Heart right ventricle (tissue), 16 donors: Measurements from ENCODE around the gene CCL3. TPM values are rescaled to one million over a fixed set of nuclear protein-coding genes. Genes with fewer than 3 reads are reported as not detected.
"Not testable (repeated sequence)": the region's sequence is repeated elsewhere in the genome, so short reads cannot be mapped to it uniquely, and the experiment has no call there.

Experiments
- ATAC-seq, 8 donors: fragments of 200-7000 bp; cut with Tn5 transposase; one replicate each; pipeline ENCODE4 v1.9.1; 2020; ENCODE audit warnings: mild to moderate bottlenecking in 8 of 8, moderate library complexity in 8 of 8, moderate number of reproducible peaks in 1 of 8
- DNase-seq, 2 donors: peaks; one replicate each; pipeline ENCODE4 v3.0.0-alpha.2; 2020
- H3K27ac ChIP-seq, 10 donors: fragments of 200-600 bp; sonication (generic) in 2 of 10; one replicate each; pipeline versions ENCODE4 v1.5.0 to v1.8.0; 2020 to 2022; ENCODE audit warnings: mild to moderate bottlenecking in 3 of 10
- H3K27me3 ChIP-seq, 7 donors: fragments of 200-600 bp; one replicate each; pipeline ENCODE4 v1.8.0; 2021 to 2022; ENCODE audit warnings: mild to moderate bottlenecking in 2 of 7
- H3K36me3 ChIP-seq, 9 donors: fragments of 200-600 bp; sonication (generic) in 1 of 9; one replicate each; pipeline versions ENCODE4 v1.5.0 to v1.8.0; 2020 to 2022; ENCODE audit warnings: mild to moderate bottlenecking in 2 of 9
- H3K4me1 ChIP-seq, 9 donors: fragments of 200-600 bp; sonication (generic) in 1 of 9; one replicate each; pipeline versions ENCODE4 v1.5.0 to v1.8.0; 2020 to 2022; ENCODE audit warnings: mild to moderate bottlenecking in 4 of 9
- H3K4me3 ChIP-seq, 10 donors: fragments of 200-600 bp; sonication (generic) in 2 of 10; one replicate each; pipeline versions ENCODE4 v1.5.0 to v1.8.0; 2020 to 2022; ENCODE audit warnings: mild to moderate bottlenecking in 7 of 10, moderate library complexity in 2 of 10
- H3K9me3 ChIP-seq, 11 donors: fragments of 200-600 bp in 10 of 11; sonication (generic) in 2 of 11; one replicate each; pipeline versions ENCODE4 v1.5.0 to v1.8.0; 2013 to 2022; ENCODE audit warnings: mild to moderate bottlenecking in 2 of 11, control low read depth in 1 of 11, moderate library complexity in 1 of 11
- CTCF ChIP-seq, 9 donors: fragments of 200-600 bp; sonication (generic) in 2 of 9; IDR thresholded peaks; one replicate each; pipeline versions ENCODE4 v1.5.0 to v1.8.0; 2021 to 2022; ENCODE audit warnings: antibody characterized with exemption in 9 of 9, mild to moderate bottlenecking in 5 of 9, moderate library complexity in 1 of 9
- WGBS, 2 donors: extraction: QIAGEN DNeasy Blood & Tissue Kit; methylation state at CpG; one replicate each; pipeline ENCODE4 v1.1.7; 2013; ENCODE audit warnings: inconsistent platforms in 1 of 2; 5-methylcytosine and 5-hydroxymethylcytosine counted together
- intact Hi-C, 10 donors: fragments of 100-400 bp; cut with DNase I; formaldehyde crosslinking; loops; one replicate each; pipeline versions ENCODE4 v1.11.1 to v1.14.2; 2022
- polyA plus RNA-seq, 2 donors: library from polyadenylated mRNA; stranded (reverse); fragments of 200-250 nt; gene quantifications; one replicate each; pipeline ENCODE4 v1.2.3, GENCODE V29; 2013
- total RNA-seq, 10 donors: library from RNA; stranded (reverse); fragmentation: NEBNext Ultra II Directional in 3 of 10; extraction: Animal tissue kit (Norgen Biotek cat#: 25700) in 3 of 10; gene quantifications; one replicate each; pipeline versions ENCODE4 v1.2.1 to v1.2.4, GENCODE V29; 2021 to 2023
- donor health status: Arrhythmogenic right ventricular cardiomyopathy.
- donor health status: ischemic (EF 13 %, LVEDD 7.1; RV severe dilation, severe dysfunction).
- donor health status: healthy with polysubstance abuse.
- donor health status: DM: no; HTN: yes; CAD: no.
- donor health status: DM: no; HTN: no; CAD: no.
- donor health status: ischemic (EF 25% LVEDD 6.9; RV normal size, moderate dysfunction).
- donor health status: ischemic (EF 25% LVEDD 5.7; RV mildly dilated, moderate dysfunction).
- donor health status: healthy.
- donor health status: DM: yes; HTN: yes; CAD: no.
- donor health status: Ischemic cardiomyopathy.
- donor health status: ischemic (EF 35%, LVEDD 5.7; RV mildly dilated, moderate dysfunction).
- donor health status: nonischemic (EF 11% LVEDD 7.7; RV severe dilation, severe dysfunction).
- donor health status: DM: yes; HTN: yes; CAD: no.
- donor health status: PGD.
- donor health status: ischemic (EF 29% LVEDD 5.4; RV normal size, mild dysfunction).
- donor health status: nonischemic (EF 23%, LVEDD 6.1; RV moderate dilation, normal function).

The CCL3 gene
- total and polyA plus RNA-seq, 12 donors = 0.24 to 12.3 (median 0.68) TPM; not detected in 4

DNA sequence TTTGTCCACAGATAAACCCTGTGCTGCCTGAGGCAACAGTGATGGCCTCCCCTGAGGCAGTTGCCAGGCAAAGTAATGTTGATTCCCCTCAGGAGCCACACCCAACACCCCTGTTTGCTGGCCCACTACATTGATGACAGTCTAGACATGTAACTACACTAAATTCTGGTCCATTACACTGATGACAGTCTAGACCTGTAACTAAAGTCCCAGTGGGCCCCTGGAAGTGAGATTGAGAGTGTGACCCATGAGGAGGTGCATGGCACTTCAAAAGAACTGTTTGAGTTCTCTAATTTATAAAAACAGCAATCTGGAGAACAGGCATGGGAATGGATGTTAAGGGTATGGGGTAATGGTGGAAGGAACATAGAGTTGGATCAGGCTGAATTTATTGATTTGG, 22.6 kb upstream of the CCL3 start:
- H3K9me3 ChIP-seq = peaks cover 0 to 3% (median 0%) of the 10 kb centered on the region in 11 donors
- peaks cover 0 to 14% (median 2%) of the 10 kb centered on the region in 7 donors for H3K27me3 ChIP-seq
- H3K27ac ChIP-seq = no peak overlapping the region
- DNase-seq (no peak), ATAC-seq (no peak)
- intact Hi-C loops = loop anchor here in 3 of 10 donors (10.0 kb wide), 2 partner anchors 58 to 72 kb away; no protein-coding TSS in a partner anchor
- H3K4me1 ChIP-seq = peaks cover 0 to 14% (median 0%) of the 10 kb centered on the region in 9 donors
- no peaks in the 10 kb centered on the region for H3K36me3 ChIP-seq
- TF ChIP-seq CTCF (IDR thresholded peaks at IDR 0.05) = no peak
- no peak overlapping the region for H3K4me3 ChIP-seq

- H3K4me1 ChIP-seq = peaks cover 0 to 22% (median 0%) of the 10 kb centered on the region in 9 donors
- WGBS, 2 donors = 76 to 77% methylated on average over 4 of the region's 4 CpGs
Observed at GRCh38 chr17:36111068-36111490, 21.1 kb upstream of the CCL3 start.

DNA sequence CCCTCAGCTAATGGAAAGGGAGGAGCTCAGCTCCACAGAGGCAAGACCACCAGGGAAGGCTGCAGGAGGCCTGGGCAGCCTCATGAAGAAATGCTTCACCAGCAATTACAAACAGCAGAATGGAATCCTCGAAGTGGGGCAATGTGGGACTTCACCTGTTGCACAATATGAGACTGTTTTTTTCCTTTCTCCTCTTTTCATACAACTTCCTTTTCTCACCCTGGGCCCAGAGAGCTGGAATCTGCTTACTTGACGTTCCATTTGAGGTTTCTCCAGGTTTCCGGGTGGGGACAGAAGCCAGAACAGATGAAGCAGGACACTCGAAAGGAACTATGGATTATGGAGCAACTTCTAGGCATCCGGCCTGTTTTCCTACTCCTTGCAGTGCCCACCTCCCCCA, 18.3 kb upstream of the CCL3 start:
- H3K9me3 ChIP-seq, DNase-seq, H3K36me3 ChIP-seq, H3K4me3 ChIP-seq, ATAC-seq, intact Hi-C loops: not testable (repeated sequence)
- Histone ChIP-seq H3K27me3 (peaks cover 0 to 27% (median 4%) of the 10 kb centered on the region in 7 donors), H3K4me1 (peaks cover 0 to 36% (median 0%) of the 10 kb centered on the region in 9 donors), H3K27ac (peak overlapping the region in 1 of 10 donors; percentile 59)
- 77 to 85% methylated on average over 5 of the region's 5 CpGs for WGBS, 2 donors

More at GRCh38 chr17:36111068-36111490, 21.1 kb upstream of the CCL3 start:
- DNase-seq (no peak), ATAC-seq (no peak)
- intact Hi-C loops = loop anchor here in 4 of 10 donors (2.0 to 10.0 kb wide), 3 partner anchors 56 to 76 kb away; no protein-coding TSS in a partner anchor
- peaks cover 0 to 25% (median 4%) of the 10 kb centered on the region in 7 donors for H3K27me3 ChIP-seq
- H3K36me3 ChIP-seq = no peaks in the 10 kb centered on the region
- H3K4me3 ChIP-seq = no peak overlapping the region
- peaks cover 0 to 3% (median 0%) of the 10 kb centered on the region in 11 donors for H3K9me3 ChIP-seq
- no peak for TF ChIP-seq CTCF (IDR thresholded peaks at IDR 0.05)
- no peak overlapping the region for H3K27ac ChIP-seq

DNA sequence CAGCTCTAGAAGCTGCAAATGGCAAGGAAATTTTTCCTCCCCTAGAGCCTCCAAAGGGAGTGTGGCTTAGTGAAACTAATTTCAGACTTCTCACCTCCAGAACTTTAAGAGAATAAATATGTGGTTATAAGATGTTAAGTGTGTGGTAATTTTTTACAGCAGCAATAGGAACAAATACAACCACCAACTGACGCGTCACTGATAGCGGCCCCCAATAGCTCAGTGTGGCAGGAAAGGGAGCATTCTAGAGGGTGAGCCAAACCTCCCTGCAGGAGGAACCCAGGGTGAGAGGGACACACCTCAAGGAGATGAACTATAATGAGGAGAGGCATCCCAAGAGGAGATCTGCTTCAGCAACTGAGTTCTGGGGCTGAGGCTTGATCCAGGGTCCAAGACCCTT, 17.7 kb upstream of the CCL3 start:
- ATAC-seq (peak in 1 of 8 donors; percentile 38), DNase-seq (no peak)
- H3K27ac ChIP-seq = peak overlapping the region in 1 of 10 donors; percentile 59
- H3K36me3 ChIP-seq = no peaks in the 10 kb centered on the region
- no peak for TF ChIP-seq CTCF (IDR thresholded peaks at IDR 0.05)
- H3K9me3 ChIP-seq = peaks cover 0 to 3% (median 0%) of the 10 kb centered on the region in 11 donors
- 85 to 95% methylated on average over 3 of the region's 3 CpGs for WGBS, 2 donors
- peaks cover 0 to 41% (median 0%) of the 10 kb centered on the region in 9 donors for H3K4me1 ChIP-seq
- no peak overlapping the region for H3K4me3 ChIP-seq
- intact Hi-C loops = no loop called here
- peaks cover 0 to 27% (median 4%) of the 10 kb centered on the region in 7 donors for H3K27me3 ChIP-seq

- ATAC-seq = no peak
Observed at GRCh38 chr17:36106493-36106835, 16.5 kb upstream of the CCL3 start.

More at GRCh38 chr17:36106493-36106835, 16.5 kb upstream of the CCL3 start:
- Histone ChIP-seq H3K36me3 (no peaks in the 10 kb centered on the region), H3K4me3 (no peak overlapping the region), H3K4me1 (peaks cover 0 to 45% (median 0%) of the 10 kb centered on the region in 9 donors), H3K27ac (peak overlapping the region in 1 of 10 donors; percentile 73), H3K9me3 (no peaks in the 10 kb centered on the region), H3K27me3 (peaks cover 0 to 30% (median 4%) of the 10 kb centered on the region in 7 donors)
- intact Hi-C loops = no loop called here
- no peak for DNase-seq
- 87 to 94% methylated on average over 6 of the region's 6 CpGs for WGBS, 2 donors
- TF ChIP-seq CTCF (IDR thresholded peaks at IDR 0.05) = no peak
